ENCODE data around the gene SORT1.

DNA sequence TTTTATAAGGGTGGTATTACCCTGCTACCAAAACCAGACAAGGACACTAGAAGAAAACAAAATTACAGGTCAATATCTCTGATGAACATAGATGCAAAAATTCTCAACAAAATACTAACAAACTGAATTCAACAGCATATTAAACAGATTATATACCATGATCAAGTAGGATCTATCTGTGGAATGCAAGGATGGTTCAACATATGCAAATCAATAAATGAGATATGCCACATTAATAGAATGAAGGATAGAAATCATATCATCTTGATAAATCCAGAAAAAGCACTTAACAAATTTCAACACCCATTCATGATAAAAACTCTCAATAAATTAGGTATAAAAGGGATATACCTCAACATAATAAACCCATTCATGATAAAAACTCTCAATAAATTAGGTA, 66.6 kb downstream of the SORT1 start:
- TF ChIP-seq, protein P1, sequence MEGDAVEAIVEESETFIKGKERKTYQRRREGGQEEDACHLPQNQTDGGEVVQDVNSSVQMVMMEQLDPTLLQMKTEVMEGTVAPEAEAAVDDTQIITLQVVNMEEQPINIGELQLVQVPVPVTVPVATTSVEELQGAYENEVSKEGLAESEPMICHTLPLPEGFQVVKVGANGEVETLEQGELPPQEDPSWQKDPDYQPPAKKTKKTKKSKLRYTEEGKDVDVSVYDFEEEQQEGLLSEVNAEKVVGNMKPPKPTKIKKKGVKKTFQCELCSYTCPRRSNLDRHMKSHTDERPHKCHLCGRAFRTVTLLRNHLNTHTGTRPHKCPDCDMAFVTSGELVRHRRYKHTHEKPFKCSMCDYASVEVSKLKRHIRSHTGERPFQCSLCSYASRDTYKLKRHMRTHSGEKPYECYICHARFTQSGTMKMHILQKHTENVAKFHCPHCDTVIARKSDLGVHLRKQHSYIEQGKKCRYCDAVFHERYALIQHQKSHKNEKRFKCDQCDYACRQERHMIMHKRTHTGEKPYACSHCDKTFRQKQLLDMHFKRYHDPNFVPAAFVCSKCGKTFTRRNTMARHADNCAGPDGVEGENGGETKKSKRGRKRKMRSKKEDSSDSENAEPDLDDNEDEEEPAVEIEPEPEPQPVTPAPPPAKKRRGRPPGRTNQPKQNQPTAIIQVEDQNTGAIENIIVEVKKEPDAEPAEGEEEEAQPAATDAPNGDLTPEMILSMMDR (IDR thresholded peaks at IDR 0.05): no peak
- no peak for TF ChIP-seq POLR2A (IDR thresholded peaks at IDR 0.05)

All from Peyer's patch (tissue), 4 donors.